Measurements from ENCODE around the gene C4orf17.
"Not testable (repeated sequence)": the region's sequence is repeated elsewhere in the genome, so short reads cannot be mapped to it uniquely, and the experiment has no call there.

Gene C4orf17

DNA sequence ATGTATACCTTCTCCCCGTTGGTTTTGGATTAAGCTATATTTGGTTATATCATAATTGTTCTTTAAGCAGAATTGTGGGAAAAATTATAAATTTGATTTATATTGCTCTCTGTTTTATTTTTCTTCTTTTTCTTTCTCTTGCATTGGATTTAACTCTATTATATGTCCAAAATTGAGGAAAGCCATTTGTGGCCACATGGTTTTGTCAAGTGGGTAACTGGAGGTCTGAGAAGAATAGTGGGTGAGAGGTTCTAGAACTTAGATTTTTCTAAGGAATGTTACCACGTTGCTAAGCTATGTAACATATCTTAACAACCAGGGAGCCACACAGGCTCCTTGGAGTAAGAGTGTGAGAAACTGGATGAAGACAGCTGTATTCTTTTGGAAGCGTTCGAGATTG lies at the start of gene C4orf17:
Gene C4orf17 (plus strand): TSS at position 301 of the 400 bp plus-strand sequence. CDS start 2,061 bp downstream, outside the sequence.
- DNase-seq (ENCODE audit: low read depth): no peak

DNA sequence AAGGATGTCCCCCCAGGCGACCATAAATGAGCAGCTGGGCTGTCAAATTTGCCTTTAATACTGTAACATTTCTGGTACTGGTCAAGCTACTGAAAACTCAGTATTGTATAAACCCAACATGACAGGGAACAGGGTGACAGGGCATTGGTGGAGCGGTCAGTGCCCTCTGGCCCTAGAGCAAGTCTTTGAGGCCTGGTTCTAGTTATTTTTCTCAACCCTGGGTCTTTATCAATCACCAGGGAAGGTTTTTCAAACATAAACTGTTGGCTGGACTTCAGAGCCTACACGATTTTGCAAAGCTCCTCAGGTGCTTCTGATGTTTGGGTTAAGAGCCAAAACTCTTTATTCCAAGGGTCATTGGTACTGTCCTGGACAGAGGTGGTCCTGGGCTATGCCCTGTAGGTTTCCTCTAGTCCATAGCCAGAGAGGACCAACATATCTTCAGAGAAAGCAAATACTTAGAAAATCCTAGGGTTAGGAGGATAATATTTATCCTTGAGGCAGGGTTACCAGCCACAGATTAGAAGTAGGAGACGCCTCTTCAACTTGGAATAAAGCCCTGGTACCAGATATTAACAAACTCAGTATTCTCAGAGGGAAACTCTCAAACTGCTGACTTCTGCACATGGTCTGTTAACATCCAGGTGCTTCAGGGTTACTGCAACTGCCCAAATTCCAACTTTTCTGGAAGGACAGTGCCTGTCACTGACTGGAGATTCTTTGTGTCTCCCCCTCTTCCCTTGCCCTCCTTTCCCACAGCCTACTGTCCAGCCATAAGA lies 49.0 kb upstream of the C4orf17 start:
- DNase-seq (ENCODE audit: low read depth): no peak

DNA sequence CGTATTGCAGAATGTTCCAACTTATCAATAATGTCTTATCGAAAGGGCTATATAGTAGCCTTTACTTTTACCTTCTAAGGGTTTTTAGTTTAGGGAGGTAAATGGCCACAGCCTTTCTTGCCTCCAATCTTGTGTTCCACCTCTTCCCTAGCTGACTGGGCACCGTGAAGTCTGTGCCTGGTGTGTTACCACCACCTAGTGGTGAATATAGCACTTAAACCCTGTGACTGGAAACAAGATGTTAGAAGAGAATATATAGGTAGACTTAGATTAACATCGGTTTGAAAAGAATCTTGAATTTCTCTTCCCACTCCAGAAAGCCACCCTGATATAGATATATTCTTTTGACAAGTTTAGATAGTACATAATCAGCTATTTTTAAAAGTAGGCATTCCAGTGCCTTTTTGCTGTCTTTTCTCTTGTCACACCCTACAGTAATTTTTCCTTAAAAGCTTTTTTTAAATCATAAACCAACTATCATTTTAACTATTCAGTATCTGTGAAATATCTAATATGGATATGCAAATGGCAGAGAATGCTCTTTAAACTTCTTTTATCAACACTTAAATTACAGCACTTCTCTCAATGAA lies 47.9 kb upstream of the C4orf17 start:
- peak; percentile 60 for DNase-seq (ENCODE audit: low read depth)

DNA sequence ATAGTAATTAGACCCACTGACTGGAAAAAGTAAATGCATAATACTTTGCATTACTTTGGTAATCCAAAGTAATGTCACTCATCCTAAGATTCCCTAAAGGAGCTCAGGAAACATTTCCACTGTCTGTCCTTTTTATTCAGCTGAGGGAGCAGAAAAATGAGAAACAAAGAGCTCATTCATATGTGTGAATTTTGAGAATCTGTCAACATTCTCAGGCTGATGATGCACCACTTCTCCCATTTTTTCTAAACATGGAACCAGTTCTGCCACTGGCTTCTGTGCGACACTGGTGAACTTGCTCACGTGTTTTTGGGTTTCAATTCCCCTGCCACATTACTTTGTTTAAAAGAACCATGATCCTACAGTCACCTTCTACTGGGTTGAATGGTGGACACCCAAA lies 47.3 kb upstream of the C4orf17 start:
- DNase-seq (ENCODE audit: low read depth): no peak

GRCh38 chr4:99467887-99468286 lies 42.9 kb upstream of the C4orf17 start:
- DNase-seq (ENCODE audit: low read depth): no peak

DNA sequence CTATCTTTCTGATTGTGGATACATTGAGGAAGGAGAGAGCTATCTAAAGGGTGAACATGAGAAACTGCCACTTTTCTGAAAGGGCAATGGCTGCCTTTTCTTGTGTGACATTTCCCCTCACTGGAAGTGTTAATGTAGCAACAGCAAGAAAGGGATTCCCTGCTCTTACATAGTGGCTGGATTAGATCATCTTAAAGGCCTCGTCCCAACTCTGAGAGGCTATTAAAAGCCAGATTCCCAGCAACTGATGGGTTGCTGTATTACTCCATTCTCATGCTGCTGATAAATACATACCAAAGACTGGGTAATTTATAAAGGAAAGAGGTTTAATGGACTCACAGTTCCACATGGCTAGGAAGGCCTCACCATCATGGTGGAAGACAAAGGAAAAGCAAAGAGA lies 41.9 kb upstream of the C4orf17 start:
- no peak for DNase-seq (ENCODE audit: low read depth)

- DNase-seq (ENCODE audit: low read depth): no peak
These were observed 39.5 kb upstream of the C4orf17 start for GRCh38 chr4:99471349-99471748.

DNA sequence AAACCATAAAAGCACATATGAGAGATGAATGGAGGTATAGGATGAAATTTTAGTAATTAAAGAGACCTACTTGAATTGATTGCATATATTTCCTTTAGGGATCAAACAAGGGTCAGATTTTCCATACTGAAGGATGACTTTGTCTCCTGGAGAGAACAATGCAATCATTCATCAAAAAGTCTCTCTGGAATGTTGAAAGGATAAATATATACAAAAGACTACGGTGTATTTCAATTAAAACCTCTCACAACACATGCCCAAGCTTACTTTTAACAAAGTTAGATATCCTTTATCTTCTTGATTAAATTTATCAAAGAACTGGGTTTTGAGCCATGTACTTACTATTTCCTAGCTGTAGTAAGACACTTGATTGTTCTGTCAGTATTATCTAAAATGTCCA lies 38.9 kb upstream of the C4orf17 start:
- no peak for DNase-seq (ENCODE audit: low read depth)

DNA sequence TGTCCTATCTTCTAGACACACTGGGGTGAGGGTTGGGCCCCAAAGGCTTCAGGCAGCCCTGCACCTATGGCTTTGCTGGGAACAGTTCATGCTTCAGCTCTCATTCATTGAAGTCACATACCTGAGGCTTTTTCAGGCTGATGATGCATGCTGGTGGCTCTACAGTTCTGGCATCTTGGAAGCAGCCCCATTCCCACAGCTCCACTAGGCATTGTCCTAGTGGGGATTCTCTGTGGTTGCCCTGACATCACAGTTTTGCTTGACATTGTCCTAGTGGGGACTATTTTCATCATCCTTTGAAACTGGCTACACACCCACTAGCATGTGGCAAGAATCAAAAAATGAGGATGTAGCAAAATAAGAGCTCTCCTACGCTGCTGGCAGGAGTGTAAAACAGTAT lies 37.7 kb upstream of the C4orf17 start:
- DNase-seq (ENCODE audit: low read depth): no peak

GRCh38 chr4:99483636-99484035 lies 27.2 kb upstream of the C4orf17 start:
- DNase-seq (ENCODE audit: low read depth): no peak

DNA sequence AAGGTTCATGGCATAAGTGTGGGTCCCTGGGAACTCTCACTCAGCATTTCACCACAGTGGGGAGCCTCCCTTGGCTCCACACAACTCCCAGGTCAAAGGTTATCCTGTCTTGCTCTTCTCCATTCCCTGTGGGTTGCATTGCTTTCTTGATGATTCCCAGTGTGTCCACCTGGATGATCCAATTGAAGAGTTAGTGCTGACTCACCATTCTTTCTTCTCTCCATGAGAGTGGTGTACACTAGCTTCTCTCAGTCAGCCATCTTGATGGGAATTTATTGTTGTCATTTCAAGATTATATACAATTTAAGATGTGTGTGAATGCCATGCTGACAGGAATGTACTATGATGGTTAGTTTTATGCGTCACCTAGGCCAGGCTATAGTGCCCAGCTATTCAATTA lies 25.6 kb upstream of the C4orf17 start:
- no peak for DNase-seq (ENCODE audit: low read depth)

- not testable (repeated sequence) for DNase-seq (ENCODE audit: low read depth)
These were observed 24.2 kb upstream of the C4orf17 start for GRCh38 chr4:99486648-99487047.

DNA sequence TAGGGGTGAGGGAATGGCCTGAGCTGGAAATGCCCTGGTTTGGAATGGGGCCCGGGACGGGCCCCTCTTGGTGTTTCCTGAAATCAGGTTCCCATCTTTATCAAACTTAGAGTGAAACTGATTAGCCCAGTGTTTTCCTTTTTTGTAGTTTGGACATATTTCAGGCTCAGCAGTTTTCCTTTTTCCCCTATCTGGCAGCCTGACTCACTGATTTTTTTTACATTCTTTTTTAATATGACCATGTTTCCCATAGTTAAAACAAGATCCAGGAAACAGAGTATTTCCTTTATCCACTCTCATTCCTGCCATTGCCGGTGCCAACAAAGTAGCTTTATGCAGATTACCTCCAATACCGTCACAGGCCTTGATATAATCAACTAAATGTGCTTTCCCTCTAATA lies 20.5 kb upstream of the C4orf17 start:
- DNase-seq (ENCODE audit: low read depth): no peak

GRCh38 chr4:99504804-99505502 lies 5.9 kb upstream of the C4orf17 start:
- DNase-seq (ENCODE audit: low read depth): no peak

GRCh38 chr4:99506781-99507180 lies 4.0 kb upstream of the C4orf17 start:
- no peak for DNase-seq (ENCODE audit: low read depth)

DNA sequence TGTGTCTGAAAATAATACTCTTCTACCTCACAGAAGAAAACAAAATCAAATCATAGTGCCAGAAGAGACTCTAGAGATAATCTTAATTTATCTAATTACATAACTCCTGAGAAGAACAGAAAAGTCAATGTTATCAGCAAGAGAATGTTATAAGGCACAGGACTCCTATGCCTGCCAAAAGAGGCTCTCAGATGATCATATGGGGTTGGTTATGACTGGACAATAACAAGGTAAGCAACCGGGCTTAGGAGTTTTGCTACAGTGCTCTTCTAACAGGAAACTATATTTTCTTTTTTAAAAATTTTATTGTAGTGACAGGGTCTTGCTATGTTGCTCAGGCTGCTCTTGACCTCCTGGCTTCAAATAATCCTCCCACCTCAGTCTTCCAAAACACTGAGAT lies 3.5 kb upstream of the C4orf17 start:
- no peak for DNase-seq (ENCODE audit: low read depth)

GRCh38 chr4:99507762-99508161 lies 3.1 kb upstream of the C4orf17 start:
- DNase-seq (ENCODE audit: low read depth): peak; percentile 17

GRCh38 chr4:99518601-99519295 lies 7.9 kb downstream of the C4orf17 start:
- no peak for DNase-seq (ENCODE audit: low read depth)

- DNase-seq (ENCODE audit: low read depth): no peak
These were observed 18.4 kb downstream of the C4orf17 start for GRCh38 chr4:99529228-99529627.

GRCh38 chr4:99529956-99530355 lies 19.1 kb downstream of the C4orf17 start:
- no peak for DNase-seq (ENCODE audit: low read depth)

DNA sequence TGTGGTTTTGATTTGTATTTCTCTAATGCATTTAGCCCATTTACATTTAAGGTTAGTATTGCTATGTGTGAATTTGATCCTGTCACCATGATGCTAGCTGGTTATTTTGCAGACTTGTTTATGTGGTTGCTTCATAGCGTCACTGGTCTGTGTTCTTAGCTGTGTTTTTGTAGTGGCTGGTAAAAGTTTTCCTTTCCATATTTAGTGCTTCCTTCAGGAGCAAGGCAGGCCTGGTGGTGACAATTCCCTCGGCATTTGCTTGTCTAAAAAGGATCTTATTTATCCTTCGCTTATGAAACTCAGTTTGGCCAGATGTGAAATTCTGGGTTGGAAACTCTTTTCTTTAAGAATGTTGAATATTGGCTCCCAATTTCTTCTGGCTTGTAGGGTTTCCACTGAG lies 23.9 kb downstream of the C4orf17 start:
- not testable (repeated sequence) for DNase-seq (ENCODE audit: low read depth)

GRCh38 chr4:99536271-99536670 lies 25.4 kb downstream of the C4orf17 start:
- no peak for DNase-seq (ENCODE audit: low read depth)

DNA sequence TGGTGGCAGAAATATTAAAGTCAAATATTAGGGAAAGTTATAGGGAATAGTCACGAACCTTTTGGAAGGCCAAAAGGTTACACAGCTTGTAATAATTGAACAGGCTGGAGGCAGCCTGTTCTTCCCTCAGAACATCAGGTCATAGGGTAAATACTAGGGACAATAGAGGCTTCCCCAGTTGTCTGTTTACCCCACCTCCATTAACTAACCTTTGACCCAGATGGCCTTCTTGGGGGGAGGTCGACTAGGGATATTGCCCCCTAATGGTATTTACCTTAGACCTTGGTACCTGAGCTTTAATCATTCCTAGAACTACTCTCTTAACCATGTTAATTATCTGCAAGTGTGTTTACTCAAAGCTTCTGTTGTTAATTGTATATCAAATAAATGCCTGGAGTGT lies 26.0 kb downstream of the C4orf17 start:
- DNase-seq (ENCODE audit: low read depth): no peak
